ENCODE measurements around the gene SELENOK.

Gene SELENOK

GRCh38 chr3:53842436-53843194, 49.0 kb downstream of the SELENOK start:
- peak; percentile 40 for DNase-seq (ENCODE audit: low spot score)

- DNase-seq (ENCODE audit: low spot score) = no peak
Observed at GRCh38 chr3:53841296-53841695, 50.4 kb downstream of the SELENOK start.

- DNase-seq (ENCODE audit: low spot score) = no peak
Observed at GRCh38 chr3:53837331-53837730, 54.3 kb downstream of the SELENOK start.

- DNase-seq (ENCODE audit: low spot score) = no peak
Observed at GRCh38 chr3:53836084-53836872, 55.4 kb downstream of the SELENOK start.

GRCh38 chr3:53835257-53835656, 56.4 kb downstream of the SELENOK start:
- no peak for DNase-seq (ENCODE audit: low spot score)

- DNase-seq (ENCODE audit: low spot score) = no peak
Observed at GRCh38 chr3:53834429-53835095, 57.1 kb downstream of the SELENOK start.

Data from AG08396 (cell line).